HepG2 (cell line): Measurements from ENCODE around the gene CRYZL1.

ENCODE experiments used
- FOXM1 ChIP-seq: sonication (generic); formaldehyde crosslinking; IDR thresholded peaks from 2 replicates; pipeline ENCODE4 v1.5.0; 2020; ENCODE audit warnings: missing genetic modification reagents
- HCFC1 ChIP-seq: fragments of 150-350 bp; IDR thresholded peaks from 2 replicates; pipeline ENCODE4 v1.6.1; 2014; ENCODE audit warnings: low read depth, low read length
- HNF4G ChIP-seq, 2 experiments: sonication (generic) in 1 of 2; formaldehyde crosslinking in 1 of 2; IDR thresholded peaks; 2 replicates each; pipeline versions ENCODE4 v1.4.0 to v1.6.1; 2011 to 2020; ENCODE audit warnings: borderline replicate concordance in 2 of 2, low read depth in 2 of 2, mild to moderate bottlenecking in 2 of 2, low read length in 1 of 2, missing genetic modification reagents in 1 of 2, moderate library complexity in 1 of 2
- NR2F2 ChIP-seq: IDR thresholded peaks from 2 replicates; pipeline ENCODE4 v1.6.1; 2012; ENCODE audit warnings: low read depth, inconsistent platforms, borderline replicate concordance
- RAD21 ChIP-seq: fragments of 450-650 bp; formaldehyde crosslinking; IDR thresholded peaks from 2 replicates; pipeline ENCODE4 v1.5.0; 2020; ENCODE audit warnings: mild to moderate bottlenecking
- ZBTB49 ChIP-seq: sonication (generic); formaldehyde crosslinking; IDR thresholded peaks from 2 replicates; pipeline ENCODE4 v1.4.0; 2020; ENCODE audit warnings: missing genetic modification reagents, borderline replicate concordance
- ZNF781 ChIP-seq: sonication (generic); formaldehyde crosslinking; IDR thresholded peaks from 2 replicates; pipeline ENCODE4 v1.5.1; 2020; ENCODE audit warnings: borderline replicate concordance, mild to moderate bottlenecking, missing genetic modification reagents; ENCODE audit errors: not compliant biosample characterization

- TF ChIP-seq ZNF781 (CRISPR knock-in tag) (no peak), HCFC1 (no peak), HNF4G (IDR thresholded peaks at IDR 0.05; ENCODE audit: borderline replicate concordance, low read depth, low read length) (no peak), HNF4G (CRISPR knock-in tag; IDR thresholded peaks at IDR 0.05; ENCODE audit: borderline replicate concordance, low read depth) (no peak), RAD21 (CRISPR knock-in tag) (no peak), FOXM1 (no peak), ZBTB49 (CRISPR knock-in tag) (no peak), NR2F2 (no peak)
Observed at GRCh38 chr21:33560965-33561364, 80.6 kb downstream of the CRYZL1 start.
